ENCODE measurements around the gene MXD3. TPM values are rescaled to one million over a fixed set of nuclear protein-coding genes. Genes with fewer than 3 reads are reported as not detected.
A peak's percentile ranks its signal among the peaks of the same experiment; 100 is the strongest.

Gene MXD3
- total RNA-seq, 1 donor from 2014 or later = 6.4 TPM

DNA sequence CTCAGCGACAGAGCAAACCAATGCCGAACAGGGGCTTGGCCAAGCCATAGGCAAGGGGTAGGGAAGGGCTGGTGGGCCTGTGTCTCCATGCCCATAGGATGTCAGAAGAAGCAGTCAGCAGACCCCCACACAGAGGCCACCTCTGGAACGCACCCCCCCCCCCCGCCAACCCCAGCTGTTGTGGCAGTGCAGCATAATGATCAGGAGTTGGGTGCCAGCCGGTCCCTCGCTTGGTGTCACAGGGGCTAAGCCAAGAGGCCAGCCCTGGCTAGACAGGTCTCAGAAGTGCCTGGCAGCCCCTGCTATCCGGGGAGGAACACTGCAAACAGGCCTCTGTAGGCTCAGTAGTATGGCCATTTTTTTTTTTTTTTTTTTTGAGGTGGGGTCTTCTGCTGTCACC, 3.7 kb upstream of the MXD3 start:
- H3K27ac Mint-ChIP-seq (ENCODE audit: unreplicated experiment) = no peak overlapping the region
- TF ChIP-seq CTCF (IDR thresholded peaks at IDR 0.05; ENCODE audit: unreplicated experiment) = no peak
- no peak overlapping the region for H3K4me3 Mint-ChIP-seq (ENCODE audit: unreplicated experiment)
- peaks cover 6% of the 10 kb centered on the region for H3K9me3 Mint-ChIP-seq (ENCODE audit: unreplicated experiment)
- H3K36me3 Mint-ChIP-seq (ENCODE audit: low read depth, unreplicated experiment) = peaks cover 10% of the 10 kb centered on the region
- peaks cover 20% of the 10 kb centered on the region for H3K4me1 Mint-ChIP-seq (ENCODE audit: unreplicated experiment)
- peaks cover 8% of the 10 kb centered on the region for H3K27me3 Mint-ChIP-seq (ENCODE audit: unreplicated experiment)
- no peak for DNase-seq (ENCODE audit: low spot score)

DNA sequence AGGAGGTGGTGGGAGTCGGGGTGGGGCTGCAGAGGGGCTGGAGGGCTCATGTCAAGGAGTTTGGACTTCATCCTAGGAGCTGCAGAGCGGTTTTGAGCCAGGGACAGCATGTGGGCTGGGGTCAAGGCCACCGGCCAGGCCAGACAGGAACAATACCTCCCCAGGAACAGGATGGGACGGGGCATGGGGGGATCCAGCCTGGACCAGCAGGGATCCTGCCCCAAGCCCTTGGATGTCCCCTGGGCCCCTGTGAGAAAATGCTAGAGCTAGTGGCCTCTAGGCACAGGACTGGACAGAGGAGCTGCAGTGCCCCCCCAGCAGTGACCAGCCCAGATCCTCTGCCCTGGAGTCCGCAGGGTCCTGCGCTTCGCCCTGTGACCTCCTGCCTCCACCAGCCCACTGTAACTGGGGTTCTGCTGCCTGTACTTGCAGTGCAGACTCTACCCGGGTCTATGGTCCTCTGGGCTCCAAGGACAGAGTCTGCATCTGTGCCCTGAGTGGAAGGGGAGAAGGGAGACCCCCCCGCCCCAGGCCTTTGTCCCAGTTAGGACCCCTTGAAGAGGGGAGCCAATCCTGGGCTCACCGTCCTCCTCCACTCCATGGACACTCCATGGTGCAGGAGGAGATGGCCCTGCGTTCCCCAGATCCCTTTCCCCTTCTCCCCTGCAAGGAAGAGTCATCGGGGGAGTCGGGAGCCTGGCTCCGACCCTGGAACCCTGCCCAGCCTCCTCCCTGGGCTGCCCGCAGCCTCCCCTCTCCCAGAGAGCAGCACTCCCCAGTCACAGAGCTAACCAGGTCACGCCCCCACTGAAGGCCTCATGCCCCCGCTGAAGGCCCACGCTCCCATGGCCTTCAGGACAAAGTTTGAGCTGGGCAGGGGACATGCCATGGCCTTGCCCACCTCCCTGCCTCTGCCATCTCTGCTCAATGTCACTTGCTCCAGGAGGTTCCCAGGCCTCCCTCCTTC, 3.0 kb upstream of the MXD3 start:
- Mint-ChIP-seq H3K4me3 (ENCODE audit: unreplicated experiment) (no peak overlapping the region), H3K27me3 (ENCODE audit: unreplicated experiment) (peaks cover 8% of the 10 kb centered on the region), H3K9me3 (ENCODE audit: unreplicated experiment) (peaks cover 4% of the 10 kb centered on the region), H3K27ac (ENCODE audit: unreplicated experiment) (no peak overlapping the region), H3K4me1 (ENCODE audit: unreplicated experiment) (peaks cover 24% of the 10 kb centered on the region), H3K36me3 (ENCODE audit: low read depth, unreplicated experiment) (peaks cover 6% of the 10 kb centered on the region)
- no peak for TF ChIP-seq CTCF (IDR thresholded peaks at IDR 0.05; ENCODE audit: unreplicated experiment)
- DNase-seq (ENCODE audit: low spot score) = no peak

- Mint-ChIP-seq H3K27me3 (ENCODE audit: unreplicated experiment) (peaks cover 12% of the 10 kb centered on the region), H3K9me3 (ENCODE audit: unreplicated experiment) (no peaks in the 10 kb centered on the region), H3K27ac (ENCODE audit: unreplicated experiment) (no peak overlapping the region), H3K4me1 (ENCODE audit: unreplicated experiment) (peaks cover 28% of the 10 kb centered on the region), H3K4me3 (ENCODE audit: unreplicated experiment) (no peak overlapping the region), H3K36me3 (ENCODE audit: low read depth, unreplicated experiment) (peaks cover 8% of the 10 kb centered on the region)
- no peak for TF ChIP-seq CTCF (IDR thresholded peaks at IDR 0.05; ENCODE audit: unreplicated experiment)
- DNase-seq (ENCODE audit: low spot score) = no peak
These were observed 2.0 kb upstream of the MXD3 start for GRCh38 chr5:177313561-177314259.

DNA sequence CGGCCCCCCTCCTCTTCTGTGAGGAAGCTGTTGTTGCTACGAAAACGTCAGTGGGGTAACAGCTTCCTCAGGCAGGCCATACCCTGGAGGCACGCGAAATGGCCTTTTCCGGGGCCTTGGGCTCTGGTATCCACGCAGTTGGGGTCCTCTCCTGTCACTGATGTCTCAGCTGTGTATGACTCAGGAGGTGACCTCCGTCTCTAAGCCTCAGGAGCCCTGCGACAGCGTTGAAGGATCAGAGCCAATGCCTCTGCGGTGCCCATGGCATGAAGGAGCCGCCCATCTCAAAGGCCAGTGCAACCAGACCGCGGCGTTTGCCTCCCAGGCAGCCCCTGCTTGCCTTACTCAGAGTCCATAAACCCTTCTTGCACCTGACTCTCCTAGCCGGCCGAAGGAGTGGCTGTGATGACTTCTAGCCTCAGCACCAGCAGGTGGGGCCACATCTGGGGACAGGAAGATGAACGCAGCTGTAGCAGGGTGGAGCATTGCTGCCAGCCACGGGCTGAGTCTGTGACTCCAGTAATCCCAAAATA, 1.0 kb upstream of the MXD3 start:
- no peak for TF ChIP-seq CTCF (IDR thresholded peaks at IDR 0.05; ENCODE audit: unreplicated experiment)
- Mint-ChIP-seq H3K27ac (ENCODE audit: unreplicated experiment) (no peak overlapping the region), H3K4me3 (ENCODE audit: unreplicated experiment) (peak overlapping the region; percentile 47), H3K4me1 (ENCODE audit: unreplicated experiment) (peaks cover 25% of the 10 kb centered on the region), H3K9me3 (ENCODE audit: unreplicated experiment) (no peaks in the 10 kb centered on the region), H3K36me3 (ENCODE audit: low read depth, unreplicated experiment) (peaks cover 8% of the 10 kb centered on the region), H3K27me3 (ENCODE audit: unreplicated experiment) (peaks cover 15% of the 10 kb centered on the region)
- DNase-seq (ENCODE audit: low spot score) = no peak

Data from endothelial cell (in vitro differentiated cells).